HepG2 (cell line): ENCODE measurements around the gene C6orf132. TPM values are rescaled to one million over a fixed set of nuclear protein-coding genes. Genes with fewer than 3 reads are reported as not detected.

Experiments
- ATAC-seq: fragments of 200-7000 bp; cut with Tn5 transposase; 3 replicates; pipeline ENCODE4 v1.9.1; 2020; ENCODE audit warnings: mild to moderate bottlenecking, moderate library complexity
- BruUV-seq: library from RNA; stranded (reverse); fragments of 400-500 nt; replicated peaks from 2 replicates; lab custom pipeline; 2021; lab: Mats Ljungman, UMichigan
- CTCF ChIA-PET: fragments of 300-600 bp; formaldehyde crosslinking; extraction: SDS; loops from one replicate; lab custom pipeline; 2021; ENCODE audit warnings: low total read pairs, inconsistent platforms, low intra/inter-chr PET ratio; lab: Yijun Ruan, JAX
- POLR2A ChIA-PET: fragments of 350-600 bp; sonication (Branson Sonifier 250); formaldehyde crosslinking; loops from one replicate; lab custom pipeline; 2020; ENCODE audit warnings: antibody characterized with exemption, inconsistent platforms; lab: Yijun Ruan, JAX
- DNase-seq: peaks from one replicate; pipeline ENCODE4 v3.0.0-alpha.2; 2015; ENCODE audit warnings: low spot score
- FAIRE-seq: peaks from 3 replicates; lab custom pipeline; 2011; peaks lifted over from hg19 to GRCh38; lab: Jason Lieb, UNC
- H2AFZ ChIP-seq: one replicate; pipeline ENCODE4 v1.6.1; 2011; ENCODE audit warnings: low read length, inconsistent platforms
- H3K27ac ChIP-seq: fragments of 300-600 bp; 3 replicates; pipeline ENCODE4 v1.8.0; 2011; ENCODE audit warnings: mixed run types, mild to moderate bottlenecking, mixed read lengths, low read length, inconsistent platforms; ENCODE audit not compliant: insufficient read depth; ENCODE audit errors: extremely low read length
- H3K27me3 ChIP-seq, 2 experiments: fragments of 200-600 bp in 1 of 2; 2 replicates in 1 of 2; 3 replicates in 1 of 2; pipeline versions ENCODE4 v1.6.0 to v1.8.0; 2011; ENCODE audit warnings: low read length in 2 of 2, mild to moderate bottlenecking in 2 of 2, moderate library complexity in 2 of 2, inconsistent platforms in 1 of 2; ENCODE audit not compliant: insufficient read depth in 2 of 2, control insufficient read depth in 1 of 2
- H3K36me3 ChIP-seq, 2 experiments: fragments of 200-600 bp in 1 of 2; replicated peaks in 1 of 2; 2 replicates in 1 of 2; 3 replicates in 1 of 2; pipeline versions ENCODE4 v1.5.1 to v1.8.0; 2011; ENCODE audit warnings: low read length in 2 of 2, inconsistent platforms in 1 of 2; ENCODE audit not compliant: insufficient read depth in 2 of 2, control insufficient read depth in 1 of 2
- H3K4me1 ChIP-seq: 2 replicates; pipeline ENCODE4 v1.5.1; 2012; ENCODE audit warnings: low read length, inconsistent platforms; ENCODE audit not compliant: insufficient read depth
- H3K4me2 ChIP-seq: 2 replicates; pipeline ENCODE4 v1.6.0; 2011; ENCODE audit warnings: low read depth, low read length, inconsistent platforms
- H3K4me3 ChIP-seq, 3 experiments: fragments of 200-600 bp in 1 of 3; sonication (generic), shearing (Covaris generic) in 1 of 3; replicated peaks in 1 of 3; 2 replicates each; pipeline ENCODE4 v1.5.1; 2011 to 2016; ENCODE audit warnings: low read length in 3 of 3, inconsistent platforms in 2 of 3, low read depth in 2 of 3, mild to moderate bottlenecking in 2 of 3, control low read depth in 1 of 3, mixed read lengths in 1 of 3; ENCODE audit not compliant: insufficient read depth in 1 of 3
- H3K79me2 ChIP-seq: one replicate; pipeline ENCODE4 v1.6.1; 2011; ENCODE audit warnings: low read length, inconsistent platforms; ENCODE audit not compliant: insufficient read depth
- H3K9ac ChIP-seq: 2 replicates; pipeline ENCODE4 v1.6.0; 2011; ENCODE audit warnings: mild to moderate bottlenecking, low read depth, low read length, inconsistent platforms; ENCODE audit not compliant: insufficient read depth
- H3K9me3 ChIP-seq: 2 replicates; pipeline ENCODE4 v1.5.1; 2012; ENCODE audit warnings: mild to moderate bottlenecking, low read length
- H4K20me1 ChIP-seq: 2 replicates; pipeline ENCODE4 v1.6.0; 2011; ENCODE audit warnings: inconsistent platforms, mild to moderate bottlenecking, low read length, moderate library complexity; ENCODE audit not compliant: insufficient read depth
- FOXO4 ChIP-seq: sonication (generic); formaldehyde crosslinking; conservative IDR thresholded peaks from 2 replicates; pipeline ENCODE4 v1.8.1; 2023; ENCODE audit warnings: missing genetic modification reagents
- GFI1 ChIP-seq: sonication (generic); formaldehyde crosslinking; IDR thresholded peaks from 2 replicates; pipeline ENCODE4 v1.5.0; 2020; ENCODE audit warnings: missing genetic modification reagents, mild to moderate bottlenecking, borderline replicate concordance
- NFE2L2 ChIP-seq: fragments of 150-350 bp; IDR thresholded peaks from 2 replicates; pipeline ENCODE4 v1.6.1; 2014; ENCODE audit warnings: low read length
- NR2F2 ChIP-seq: IDR thresholded peaks from 2 replicates; pipeline ENCODE4 v1.6.1; 2012; ENCODE audit warnings: low read depth, inconsistent platforms, borderline replicate concordance
- RAD21 ChIP-seq: fragments of 450-650 bp; formaldehyde crosslinking; IDR thresholded peaks from 2 replicates; pipeline ENCODE4 v1.5.0; 2020; ENCODE audit warnings: mild to moderate bottlenecking
- REPIN1 ChIP-seq: sonication (generic); formaldehyde crosslinking; IDR thresholded peaks from 2 replicates; pipeline ENCODE4 v1.8.0; 2022; ENCODE audit warnings: missing genetic modification reagents, low read depth, mild to moderate bottlenecking, borderline replicate concordance
- SOX6 ChIP-seq, 2 experiments: fragments of 450-650 bp in 1 of 2; sonication (generic) in 1 of 2; formaldehyde crosslinking in 1 of 2; IDR thresholded peaks; 2 replicates each; pipeline versions ENCODE4 v1.4.0 to v1.6.1; 2017 to 2020; ENCODE audit warnings: antibody characterized with exemption in 1 of 2, mild to moderate bottlenecking in 1 of 2, missing genetic modification reagents in 1 of 2
- ZBTB4 ChIP-seq: sonication (generic); formaldehyde crosslinking; IDR thresholded peaks from 2 replicates; pipeline ENCODE4 v1.4.0; 2020; ENCODE audit warnings: missing genetic modification reagents, mild to moderate bottlenecking, borderline replicate concordance
- ZBTB42 ChIP-seq: sonication (generic); formaldehyde crosslinking; IDR thresholded peaks from 2 replicates; pipeline ENCODE4 v1.5.0; 2020; ENCODE audit warnings: mild to moderate bottlenecking, missing genetic modification reagents
- ZFX ChIP-seq: sonication (generic); formaldehyde crosslinking; IDR thresholded peaks from 2 replicates; pipeline ENCODE4 v1.4.0; 2020; ENCODE audit warnings: mild to moderate bottlenecking, low read depth, missing genetic modification reagents, moderate library complexity
- ZNF629 ChIP-seq: sonication (generic); formaldehyde crosslinking; conservative IDR thresholded peaks from 2 replicates; pipeline ENCODE4 v1.5.0; 2020; ENCODE audit warnings: missing genetic modification reagents
- ZNF773 ChIP-seq: sonication (generic); formaldehyde crosslinking; IDR thresholded peaks from 2 replicates; pipeline ENCODE4 v1.4.0; 2020; ENCODE audit warnings: missing genetic modification reagents, borderline replicate concordance
- WGBS: methylation state at CpG from one replicate; pipeline ENCODE4 v1.1.6; 2017; ENCODE audit warnings: low lambda C conversion rate; 5-methylcytosine and 5-hydroxymethylcytosine counted together
- in situ Hi-C: cut with HindIII; loops from 2 replicates; pipeline ENCODE4 v1.10.0; 2017; ENCODE audit warnings: low pct_unique_long_range_greater_than_20kb; ENCODE audit not compliant: extremely low pct_ligation_motif_present
- intact Hi-C: fragments of 100-400 bp; cut with micrococcal nuclease; formaldehyde crosslinking; loops from one replicate; pipeline ENCODE4 v1.10.0; 2022; ENCODE audit not compliant: unreplicated experiment
- polyA plus RNA-seq, 8 experiments: library from polyadenylated mRNA; depleted of rRNA in 3 of 8; stranded (reverse) in 7 of 8; unstranded in 1 of 8; fragments of >200 nt; fragmentation: Illumina TruSeq in 4 of 8; extraction: Trizol in 4 of 8; gene quantifications; 2 replicates each; pipeline versions ENCODE4 v1.2.1 to v1.2.3, GENCODE V29; 2011 to 2016; ENCODE audit warnings: low read depth in 4 of 8, missing spikeins in 1 of 8, mixed read lengths in 1 of 8; ENCODE audit not compliant: insufficient read depth in 1 of 8
- total RNA-seq, 5 experiments: library from RNA; depleted of rRNA; stranded (reverse); fragments of >200 nt; fragmentation: Illumina TruSeq; extraction: Trizol; gene quantifications; 2 replicates each; pipeline ENCODE4 v1.2.3, GENCODE V29; 2016; ENCODE audit warnings: low read depth in 1 of 5

C6orf132 gene
- total and polyA plus RNA-seq, 2 of the 13 experiments (the other 11 are each of a cell fraction or from before 2014, with no cell fraction given), result 0.78 to 3.0 TPM

- TF ChIP-seq GFI1 (CRISPR knock-in tag) (no peak), REPIN1 (no peak), NR2F2 (no peak), RAD21 (CRISPR knock-in tag) (no peak)
Measured at GRCh38 chr6:42158011-42158410, 15.6 kb upstream of the C6orf132 start (continued).

- POLR2A ChIA-PET, result interaction anchor here (1.2 to 1.7 kb wide), 2 partner anchors 50 to 57 kb away, joined by 3 to 4 read pairs; no protein-coding TSS in a partner anchor
- DNase-seq, result no peak
- WGBS, result 7% methylated on average over 3 of the region's 3 CpGs
- no peak overlapping the region for H3K27ac ChIP-seq
- H2AFZ ChIP-seq, result no peak overlapping the region
- no peaks in the 10 kb centered on the region for H3K36me3 ChIP-seq
- in situ Hi-C loops (no loop called here), intact Hi-C loops (no loop called here)
- CTCF ChIA-PET, result no interaction called here
- H3K9me3 ChIP-seq, result no peaks in the 10 kb centered on the region
- TF ChIP-seq ZBTB42 (CRISPR knock-in tag) (no peak), ZBTB4 (CRISPR knock-in tag) (no peak), ZFX (peak; percentile 26; the same call in 1 of the 2 replicates), ZNF629 (CRISPR knock-in tag) (peak; percentile 74), NFE2L2 (no peak), FOXO4 (CRISPR knock-in tag) (0 out of 2 replicates have a peak, but pooled peaks have one; percentile 11), SOX6 (IDR thresholded peaks at IDR 0.05) (no peak), SOX6 (CRISPR knock-in tag; IDR thresholded peaks at IDR 0.05) (no peak), ZNF773 (CRISPR knock-in tag) (no peak)
- TF ChIP-seq, all 625 proteins: peak for 3
- Histone ChIP-seq H4K20me1 (no peaks in the 10 kb centered on the region), H3K4me2 (no peak overlapping the region), H3K9ac (no peak overlapping the region), H3K4me1 (peaks cover 20% of the 10 kb centered on the region), H3K79me2 (no peaks in the 10 kb centered on the region), H3K4me3 (no peak overlapping the region), H3K27me3 (peaks cover 3 to 19% of the 10 kb centered on the region in 2 experiments; a peak in 3 of 5 replicates)
- ATAC-seq, result no peak
- BruUV-seq, result no TSS peak
- FAIRE-seq, result no peak
Measured at GRCh38 chr6:42156638-42157037, 14.2 kb upstream of the C6orf132 start.
